ENCODE data around the gene CAMLG.
"Not testable (repeated sequence)": the region's sequence is repeated elsewhere in the genome, so short reads cannot be mapped to it uniquely, and the experiment has no call there.

CAMLG gene

DNA sequence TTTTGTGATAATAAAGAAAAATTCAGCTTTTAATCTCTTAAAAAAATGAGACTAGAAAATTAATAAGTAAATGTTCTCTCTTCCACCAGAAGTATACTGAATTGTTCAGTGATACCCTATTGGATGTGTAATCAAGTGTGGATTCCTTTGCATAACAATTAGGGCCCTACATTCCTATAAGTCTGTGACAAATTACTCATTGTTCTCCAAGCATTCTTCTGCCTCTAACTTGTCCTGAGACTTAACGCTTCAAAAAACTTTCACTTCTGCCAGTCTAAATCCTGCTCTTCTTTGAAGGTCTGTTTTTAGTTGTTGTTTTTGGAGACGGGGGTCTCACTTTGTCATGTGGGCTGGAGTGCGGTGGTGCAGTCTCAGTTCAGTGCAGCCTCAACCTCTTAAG is 11.1 kb downstream of the CAMLG start:
- H3K36me3 Mint-ChIP-seq (ENCODE audit: low read depth), result peaks cover 22% of the 10 kb centered on the region
- H3K27me3 Mint-ChIP-seq, result no peaks in the 10 kb centered on the region
- H3K9me3 Mint-ChIP-seq, result no peaks in the 10 kb centered on the region
- H3K4me1 Mint-ChIP-seq (ENCODE audit: low read depth), result no peaks in the 10 kb centered on the region
- no peak overlapping the region for H3K4me3 Mint-ChIP-seq
- intact Hi-C loops (cut with micrococcal nuclease), result no loop called here
- H3K27ac Mint-ChIP-seq, result no peak overlapping the region

DNA sequence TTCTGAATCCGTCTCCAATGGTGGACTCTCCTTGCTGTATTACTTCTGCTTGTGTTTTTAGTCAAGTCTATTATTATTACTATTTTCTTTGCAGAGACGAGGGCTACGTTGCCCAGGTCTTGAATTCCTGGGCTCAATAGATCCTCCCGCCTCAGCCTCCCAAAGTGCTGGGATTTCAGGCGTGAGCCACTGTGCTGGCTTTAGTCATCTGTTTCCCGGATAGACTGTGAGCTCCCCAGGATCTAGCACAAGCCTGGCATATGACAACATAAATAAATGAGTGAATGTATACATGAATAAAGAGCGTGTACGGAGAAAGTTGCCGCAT is 19.8 kb downstream of the CAMLG start:
- peaks cover 4% of the 10 kb centered on the region for H3K27me3 Mint-ChIP-seq
- H3K27ac Mint-ChIP-seq, result peak overlapping the region; percentile 97
- peaks cover 8% of the 10 kb centered on the region for H3K36me3 Mint-ChIP-seq (ENCODE audit: low read depth)
- no peaks in the 10 kb centered on the region for H3K9me3 Mint-ChIP-seq
- peak overlapping the region; percentile 100 for H3K4me3 Mint-ChIP-seq
- intact Hi-C loops (cut with micrococcal nuclease), result loop anchor here (1.0 kb wide), 1 partner anchor 20 kb away; the partner anchor contains the start of gene CAMLG
- peaks cover 39% of the 10 kb centered on the region for H3K4me1 Mint-ChIP-seq (ENCODE audit: low read depth)

DNA sequence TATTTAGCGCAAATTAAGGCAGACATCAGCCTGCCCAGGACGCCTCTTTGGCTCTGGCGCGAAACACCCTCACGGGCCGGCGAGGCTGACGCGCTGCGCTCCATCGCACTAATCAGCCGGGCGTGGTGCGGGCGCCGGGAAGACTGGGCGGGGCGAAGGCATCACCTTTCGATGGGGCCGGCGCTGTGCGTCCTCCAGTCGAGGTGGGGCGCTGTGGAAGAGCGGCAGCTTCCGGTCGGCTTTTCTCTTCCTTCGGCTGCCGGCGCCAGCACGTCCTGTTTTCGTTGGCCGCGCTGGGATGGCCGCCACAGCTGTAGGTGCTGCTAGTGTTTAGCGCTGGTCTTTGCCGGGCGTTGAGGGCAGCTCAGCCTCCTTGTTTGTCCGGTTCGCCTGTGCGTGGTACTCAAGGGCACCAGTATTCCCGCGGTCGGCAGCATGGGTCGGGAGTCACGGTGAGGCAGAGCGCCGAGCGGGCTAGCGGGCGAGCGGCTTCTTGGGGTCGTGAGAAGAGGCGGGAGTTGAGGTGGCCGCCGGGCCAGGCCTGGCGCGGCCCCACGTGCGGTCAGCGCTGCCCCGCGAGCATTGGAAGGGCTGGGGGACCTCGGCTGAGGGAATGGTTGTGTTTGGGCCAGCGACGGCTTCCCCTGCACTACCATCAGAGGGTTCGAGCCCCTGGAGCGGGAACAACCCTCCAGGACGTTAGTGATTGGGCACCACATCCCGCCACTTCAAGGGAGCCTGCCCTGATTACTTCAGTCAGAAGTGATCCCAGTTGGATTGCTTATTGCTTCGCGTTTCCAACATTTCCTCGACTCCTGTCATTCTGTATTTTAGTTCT is 20.4 kb downstream of the CAMLG start, which contains the start of gene DDX46:
Gene DDX46, plus strand, starts transcription at position 276 of the 838 bp plus-strand sequence. Its CDS starts 160 bp downstream, at position 436.
- intact Hi-C loops (cut with micrococcal nuclease), result loop anchor here (1.0 kb wide), 1 partner anchor 20 kb away; the partner anchor contains the start of gene CAMLG
- Mint-ChIP-seq H3K9me3 (no peaks in the 10 kb centered on the region), H3K27me3 (peaks cover 4% of the 10 kb centered on the region), H3K4me1 (ENCODE audit: low read depth) (peaks cover 39% of the 10 kb centered on the region), H3K27ac (peak within 1 kb of the TSS; percentile 97), H3K36me3 (ENCODE audit: low read depth) (peaks cover 11% of the 10 kb centered on the region), H3K4me3 (peak within 1 kb of the TSS; percentile 100)

DNA sequence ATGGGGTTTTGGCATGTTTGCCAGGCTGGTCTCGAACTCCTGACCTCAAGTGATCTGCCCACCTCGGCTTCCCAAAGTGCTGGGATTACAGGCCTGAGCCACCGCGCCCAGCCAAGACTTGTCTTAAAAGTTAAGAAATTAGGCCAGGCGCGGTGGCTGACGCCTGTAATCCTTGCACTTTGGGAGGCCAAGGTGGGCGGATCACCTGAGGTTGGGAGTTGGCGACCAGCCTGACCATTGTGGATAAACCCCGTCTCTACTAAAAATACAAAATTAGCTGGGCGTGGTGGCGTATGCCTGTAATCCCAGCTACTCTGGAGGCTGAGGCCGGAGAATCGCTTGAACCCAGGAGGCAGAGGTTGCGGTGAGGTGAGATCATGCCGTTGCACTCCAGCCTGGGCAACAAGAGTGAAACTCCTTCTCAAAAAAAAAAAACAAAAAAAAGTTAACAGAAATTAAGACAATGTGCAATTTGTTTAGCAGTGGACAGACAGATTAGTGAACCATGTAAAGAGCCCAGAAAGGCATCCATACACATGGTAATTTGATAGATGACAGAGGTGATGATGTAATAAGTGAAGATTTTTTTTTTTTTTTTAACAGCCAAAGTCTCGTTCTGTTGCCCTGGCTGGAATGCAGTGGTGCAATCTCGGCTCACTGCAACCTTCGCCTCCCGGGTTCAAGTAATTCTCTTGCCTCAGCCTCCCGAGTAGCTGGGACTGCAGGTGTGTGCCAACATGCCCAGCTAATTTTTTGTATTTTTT is 29.4 kb downstream of the CAMLG start:
- H3K27me3 Mint-ChIP-seq; H3K4me3 Mint-ChIP-seq; H3K27ac Mint-ChIP-seq; intact Hi-C loops (cut with micrococcal nuclease); H3K9me3 Mint-ChIP-seq; H3K4me1 Mint-ChIP-seq (ENCODE audit: low read depth): not testable (repeated sequence)
- H3K36me3 Mint-ChIP-seq (ENCODE audit: low read depth), result peaks cover 89% of the 10 kb centered on the region

DNA sequence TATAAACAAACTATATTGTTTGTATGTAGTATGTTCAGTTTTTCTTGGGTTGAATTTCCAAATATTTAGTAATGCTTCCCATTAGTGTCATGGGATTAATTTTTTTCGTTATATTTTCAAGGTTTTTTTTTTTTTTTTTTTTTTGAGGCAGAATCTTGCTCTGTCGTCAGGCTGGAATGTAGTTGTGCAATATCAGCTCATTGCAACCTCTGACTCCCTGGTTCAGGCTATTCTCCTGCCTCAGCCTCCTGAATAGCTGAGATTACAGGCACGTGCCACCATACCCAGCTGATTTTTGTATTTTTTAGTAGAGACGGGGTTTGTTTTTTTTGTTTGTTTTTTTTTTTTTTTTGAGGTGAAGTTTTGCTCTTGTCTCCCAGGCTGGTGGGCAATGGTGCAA is 30.9 kb downstream of the CAMLG start:
- intact Hi-C loops (cut with micrococcal nuclease), result no loop called here
- no peak overlapping the region for H3K27ac Mint-ChIP-seq
- peaks cover 97% of the 10 kb centered on the region for H3K36me3 Mint-ChIP-seq (ENCODE audit: low read depth)
- no peaks in the 10 kb centered on the region for H3K27me3 Mint-ChIP-seq
- H3K4me1 Mint-ChIP-seq (ENCODE audit: low read depth), result peaks cover 8% of the 10 kb centered on the region
- no peak overlapping the region for H3K4me3 Mint-ChIP-seq
- H3K9me3 Mint-ChIP-seq, result no peaks in the 10 kb centered on the region

DNA sequence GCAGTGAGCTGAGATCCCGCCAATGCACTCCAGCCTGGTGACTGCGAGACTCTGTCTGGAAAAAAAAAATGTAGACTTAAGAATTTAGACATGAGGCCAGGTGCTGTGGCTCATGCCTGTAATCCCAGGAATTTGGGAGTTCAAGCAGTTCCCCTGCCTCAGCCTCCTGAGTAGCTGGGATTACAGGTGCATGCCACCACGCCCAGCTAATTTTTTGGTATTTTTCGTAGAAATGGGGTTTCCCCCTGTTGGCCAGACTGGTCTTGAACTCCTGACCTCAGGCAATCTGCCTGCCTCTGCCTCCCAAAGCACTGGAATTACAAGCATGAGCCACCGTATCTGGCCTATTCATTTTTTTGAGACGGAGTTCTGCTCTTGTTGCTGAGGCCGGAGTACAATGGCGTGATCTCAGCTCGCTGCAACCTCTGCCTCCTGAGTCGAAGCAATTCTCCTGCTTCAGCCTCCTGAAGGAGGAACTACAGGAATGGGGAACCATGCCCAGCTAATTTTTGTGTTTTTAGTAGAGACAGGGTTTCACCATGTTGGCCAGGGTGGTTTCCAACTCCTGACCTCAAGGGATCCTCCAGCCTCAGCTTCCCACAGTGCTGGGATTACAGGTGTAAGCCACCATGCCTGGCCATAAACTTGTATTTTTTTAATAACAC is 34.2 kb downstream of the CAMLG start:
- peaks cover 96% of the 10 kb centered on the region for H3K36me3 Mint-ChIP-seq (ENCODE audit: low read depth)
- H3K4me3 Mint-ChIP-seq, result no peak overlapping the region
- no peaks in the 10 kb centered on the region for H3K9me3 Mint-ChIP-seq
- intact Hi-C loops (cut with micrococcal nuclease), result loop anchor here (10.0 kb wide), 1 partner anchor 48 kb away; no protein-coding TSS in a partner anchor
- peak overlapping the region; percentile 70 for H3K27ac Mint-ChIP-seq
- peaks cover 15% of the 10 kb centered on the region for H3K4me1 Mint-ChIP-seq (ENCODE audit: low read depth)
- no peaks in the 10 kb centered on the region for H3K27me3 Mint-ChIP-seq

DNA sequence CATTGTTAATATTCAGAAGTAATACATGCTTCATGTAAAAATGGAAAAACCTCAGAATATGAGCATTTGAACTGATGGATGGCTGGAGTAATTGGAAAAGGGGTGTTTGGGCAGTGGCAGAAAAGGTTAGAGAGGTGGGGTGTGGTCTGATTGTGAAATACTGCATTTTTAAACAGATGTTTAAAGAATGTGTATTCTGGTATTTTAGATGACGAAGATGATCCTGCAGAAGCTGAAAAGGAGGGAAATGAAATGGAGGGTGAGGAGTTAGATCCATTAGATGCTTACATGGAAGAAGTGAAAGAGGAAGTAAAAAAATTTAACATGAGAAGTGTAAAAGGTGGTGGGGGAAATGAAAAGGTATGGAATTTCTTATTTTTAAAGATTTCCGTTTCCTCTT is 39.0 kb downstream of the CAMLG start:
- no peak overlapping the region for H3K4me3 Mint-ChIP-seq
- no peak overlapping the region for H3K27ac Mint-ChIP-seq
- no peaks in the 10 kb centered on the region for H3K27me3 Mint-ChIP-seq
- peaks cover 14% of the 10 kb centered on the region for H3K4me1 Mint-ChIP-seq (ENCODE audit: low read depth)
- no peaks in the 10 kb centered on the region for H3K9me3 Mint-ChIP-seq
- H3K36me3 Mint-ChIP-seq (ENCODE audit: low read depth), result peaks cover 87% of the 10 kb centered on the region
- intact Hi-C loops (cut with micrococcal nuclease), result loop anchor here (10.0 kb wide), 1 partner anchor 53 kb away; no protein-coding TSS in a partner anchor

DNA sequence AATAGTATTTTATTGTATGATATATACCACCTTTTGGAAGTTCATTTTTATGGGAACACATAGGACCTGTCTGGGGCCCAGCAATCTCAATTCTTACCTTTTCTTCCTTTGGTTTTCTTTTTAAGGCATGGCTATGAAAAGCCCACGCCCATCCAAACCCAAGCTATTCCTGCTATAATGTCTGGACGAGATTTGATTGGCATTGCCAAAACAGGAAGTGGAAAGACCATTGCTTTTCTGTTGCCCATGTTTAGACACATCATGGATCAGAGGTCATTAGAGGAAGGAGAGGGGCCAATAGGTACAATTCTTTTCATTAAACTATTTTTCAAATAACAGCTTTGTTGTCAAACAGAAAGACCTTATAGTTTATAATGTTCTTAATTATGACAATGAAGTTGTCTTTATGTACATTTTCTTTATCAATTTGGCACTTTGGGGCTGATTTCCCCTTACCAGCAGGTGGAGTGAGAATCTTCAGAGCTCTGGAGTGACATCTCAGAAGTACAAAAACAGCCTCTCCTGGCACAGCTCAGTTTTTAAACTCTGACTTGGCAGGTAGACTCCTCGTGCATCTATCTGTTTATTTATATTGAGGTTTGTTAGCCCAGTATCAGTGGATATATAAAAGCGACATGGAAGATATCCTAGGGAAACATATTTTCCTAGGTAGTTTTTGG is 46.0 kb downstream of the CAMLG start:
- H3K27ac Mint-ChIP-seq, result no peak overlapping the region
- no peaks in the 10 kb centered on the region for H3K9me3 Mint-ChIP-seq
- H3K27me3 Mint-ChIP-seq, result no peaks in the 10 kb centered on the region
- no peaks in the 10 kb centered on the region for H3K4me1 Mint-ChIP-seq (ENCODE audit: low read depth)
- peaks cover 97% of the 10 kb centered on the region for H3K36me3 Mint-ChIP-seq (ENCODE audit: low read depth)
- no peak overlapping the region for H3K4me3 Mint-ChIP-seq
- intact Hi-C loops (cut with micrococcal nuclease), result loop anchor here (10.0 kb wide), 1 partner anchor 110 kb away; no protein-coding TSS in a partner anchor

DNA sequence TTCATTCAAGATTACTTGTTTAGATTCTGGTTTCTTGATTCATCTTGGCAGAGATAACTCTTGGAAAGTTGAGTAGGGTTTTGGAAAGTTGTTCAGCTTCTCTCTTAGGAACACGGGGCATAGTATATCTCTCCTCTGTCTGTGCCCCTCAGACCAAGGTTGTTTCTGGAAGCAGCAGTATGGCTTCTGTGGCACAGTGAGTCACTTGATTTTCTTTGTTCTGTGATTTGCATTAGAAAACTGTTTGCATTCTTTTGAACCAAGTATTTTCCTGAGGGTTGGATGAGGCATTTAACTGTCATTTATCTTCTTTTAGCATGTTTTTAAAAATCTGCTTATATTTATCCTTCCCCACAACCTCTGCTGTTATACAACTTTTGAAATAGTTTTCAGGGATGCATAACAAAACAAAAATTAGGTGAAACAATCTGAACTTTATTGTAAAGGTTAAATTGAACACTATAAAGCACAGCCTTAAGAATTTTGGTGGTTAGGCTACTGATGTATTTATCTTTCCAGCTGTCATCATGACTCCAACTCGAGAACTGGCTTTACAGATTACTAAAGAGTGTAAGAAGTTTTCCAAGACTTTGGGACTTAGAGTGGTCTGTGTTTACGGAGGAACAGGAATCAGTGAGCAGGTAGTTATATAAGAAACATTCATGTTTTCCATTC is 46.7 kb downstream of the CAMLG start:
- H3K9me3 Mint-ChIP-seq, result no peaks in the 10 kb centered on the region
- no peak overlapping the region for H3K4me3 Mint-ChIP-seq
- H3K4me1 Mint-ChIP-seq (ENCODE audit: low read depth), result no peaks in the 10 kb centered on the region
- H3K27ac Mint-ChIP-seq, result no peak overlapping the region
- H3K36me3 Mint-ChIP-seq (ENCODE audit: low read depth), result peaks cover 98% of the 10 kb centered on the region
- intact Hi-C loops (cut with micrococcal nuclease), result loop anchor here (10.0 kb wide), 1 partner anchor 110 kb away; no protein-coding TSS in a partner anchor
- H3K27me3 Mint-ChIP-seq, result no peaks in the 10 kb centered on the region

DNA sequence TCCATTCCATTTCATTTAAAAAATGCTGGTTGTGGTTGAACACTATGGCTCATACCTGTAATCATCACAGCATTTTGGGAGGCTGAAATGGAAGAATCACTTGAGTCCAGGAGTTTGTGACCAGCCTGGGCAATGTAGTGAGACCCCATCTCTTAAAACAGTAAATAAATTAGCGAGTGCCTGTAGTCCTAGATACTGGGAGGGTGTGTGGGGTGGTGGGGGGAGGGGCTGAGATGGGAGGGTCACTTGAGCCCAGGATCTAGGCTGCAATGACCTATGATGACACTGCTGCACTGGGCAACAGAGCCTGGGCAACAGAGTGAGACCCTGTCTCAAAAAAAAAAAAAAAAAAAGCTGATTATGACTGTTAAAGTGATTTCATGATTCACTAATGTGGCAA is 49.3 kb downstream of the CAMLG start:
- Mint-ChIP-seq H3K27ac (no peak overlapping the region), H3K4me3 (no peak overlapping the region), H3K36me3 (ENCODE audit: low read depth) (peaks cover 98% of the 10 kb centered on the region), H3K9me3 (no peaks in the 10 kb centered on the region), H3K4me1 (ENCODE audit: low read depth) (no peaks in the 10 kb centered on the region), H3K27me3 (no peaks in the 10 kb centered on the region)
- intact Hi-C loops (cut with micrococcal nuclease), result loop anchor here (10.0 kb wide), 1 partner anchor 113 kb away; no protein-coding TSS in a partner anchor

DNA sequence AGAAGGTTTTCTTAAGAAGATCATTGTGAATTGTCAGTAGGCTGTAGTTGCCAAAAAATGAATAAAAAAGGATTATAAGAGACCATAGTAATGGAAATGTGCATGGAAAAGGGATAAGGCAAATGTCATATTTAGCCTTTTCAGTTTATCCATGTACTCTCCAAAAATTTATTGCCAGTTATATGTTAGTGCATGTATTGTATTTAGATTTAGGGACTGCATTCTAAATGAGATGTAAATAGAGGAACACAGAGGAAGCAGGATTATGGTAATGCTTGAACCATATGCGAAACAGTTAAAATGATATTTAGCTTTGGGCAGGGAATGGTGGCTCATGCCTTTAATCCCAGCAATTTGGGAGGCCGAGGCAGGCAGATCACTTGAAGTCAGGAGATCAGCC is 53.2 kb downstream of the CAMLG start:
- Mint-ChIP-seq H3K4me3 (no peak overlapping the region), H3K36me3 (ENCODE audit: low read depth) (peaks cover 91% of the 10 kb centered on the region), H3K27me3 (no peaks in the 10 kb centered on the region), H3K27ac (no peak overlapping the region), H3K9me3 (no peaks in the 10 kb centered on the region), H3K4me1 (ENCODE audit: low read depth) (no peaks in the 10 kb centered on the region)
- intact Hi-C loops (cut with micrococcal nuclease), result no loop called here

DNA sequence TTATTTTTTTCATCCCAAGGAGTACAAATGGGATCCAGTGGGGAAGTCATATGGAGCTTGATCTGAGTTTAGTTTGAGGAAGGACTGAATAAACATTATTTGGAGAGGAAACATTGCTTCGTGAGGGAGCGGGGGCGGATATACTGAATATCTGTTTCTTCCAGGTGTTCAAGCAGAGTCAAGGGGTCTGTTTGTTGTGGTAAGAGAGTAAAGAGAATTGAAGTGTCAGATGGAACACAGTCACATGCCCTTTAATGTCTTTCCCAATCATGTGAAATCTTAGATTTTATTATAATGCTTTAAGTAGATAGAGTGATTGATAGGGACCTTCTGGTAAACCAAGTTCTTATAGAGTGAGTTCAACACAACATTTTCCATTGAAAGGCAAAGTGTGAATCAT is 53.9 kb downstream of the CAMLG start:
- Mint-ChIP-seq H3K27ac (no peak overlapping the region), H3K9me3 (no peaks in the 10 kb centered on the region), H3K36me3 (ENCODE audit: low read depth) (peaks cover 91% of the 10 kb centered on the region), H3K4me1 (ENCODE audit: low read depth) (no peaks in the 10 kb centered on the region), H3K27me3 (no peaks in the 10 kb centered on the region), H3K4me3 (no peak overlapping the region)
- intact Hi-C loops (cut with micrococcal nuclease), result no loop called here

DNA sequence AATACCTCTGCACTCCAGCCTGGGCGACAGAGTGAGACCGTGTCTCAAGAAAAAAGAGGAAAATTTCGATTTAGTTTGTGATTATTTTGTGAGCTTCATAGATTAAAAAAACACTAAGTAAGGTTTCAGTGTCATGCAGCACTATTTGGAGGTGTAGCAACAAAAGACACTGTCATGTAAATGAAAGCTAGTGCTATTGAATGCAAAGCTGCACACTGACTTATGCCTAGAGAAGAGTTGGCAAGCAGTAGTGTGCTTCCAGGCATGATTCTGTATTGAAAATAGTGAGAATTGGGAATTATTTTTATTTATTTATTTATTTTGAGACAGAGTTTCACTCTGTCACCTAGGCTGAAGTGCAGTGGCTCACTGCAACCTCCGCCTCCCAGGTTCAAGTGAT is 54.8 kb downstream of the CAMLG start:
- Mint-ChIP-seq H3K9me3 (no peaks in the 10 kb centered on the region), H3K4me1 (ENCODE audit: low read depth) (no peaks in the 10 kb centered on the region), H3K4me3 (no peak overlapping the region), H3K36me3 (ENCODE audit: low read depth) (peaks cover 91% of the 10 kb centered on the region), H3K27ac (no peak overlapping the region), H3K27me3 (no peaks in the 10 kb centered on the region)
- intact Hi-C loops (cut with micrococcal nuclease), result no loop called here

All from dendritic cell treated with granulocyte-macrophage colony-stimulating factor and Interleukin-4, amounts not matched to agents 40 ng/mL and 50 ng/mL, for 4 days (primary cell).